Adipocyte (in vitro differentiated cells): Measurements from ENCODE around the gene SIGLEC7.

Experiments used
- DNase-seq: peaks from one replicate; pipeline ENCODE4 v3.0.0-alpha.2; 2015; ENCODE audit warnings: low read depth
- H3K27me3 ChIP-seq: replicated peaks from 2 replicates; pipeline ENCODE4 v1.7.0; 2013; ENCODE audit warnings: mild to moderate bottlenecking, low read length, moderate library complexity; ENCODE audit not compliant: control insufficient read depth, insufficient read depth
- H3K36me3 ChIP-seq: 2 replicates; pipeline ENCODE4 v1.7.0; 2013; ENCODE audit warnings: low read length, mild to moderate bottlenecking, moderate library complexity; ENCODE audit not compliant: control insufficient read depth, insufficient read depth, severe bottlenecking
- H3K4me1 ChIP-seq: 2 replicates; pipeline ENCODE4 v1.7.0; 2013; ENCODE audit warnings: mild to moderate bottlenecking, low read length, moderate library complexity; ENCODE audit not compliant: control insufficient read depth, insufficient read depth
- H3K4me3 ChIP-seq: 2 replicates; pipeline ENCODE4 v1.7.0; 2013; ENCODE audit warnings: mild to moderate bottlenecking, low read length, moderate library complexity
- H3K9ac ChIP-seq: 2 replicates; pipeline ENCODE4 v1.7.0; 2013; ENCODE audit warnings: mild to moderate bottlenecking, low read length, moderate library complexity
- H3K9me3 ChIP-seq: 2 replicates; pipeline ENCODE4 v1.7.0; 2013; ENCODE audit warnings: mild to moderate bottlenecking, low read length, moderate library complexity; ENCODE audit not compliant: control insufficient read depth

SIGLEC7 gene

DNA sequence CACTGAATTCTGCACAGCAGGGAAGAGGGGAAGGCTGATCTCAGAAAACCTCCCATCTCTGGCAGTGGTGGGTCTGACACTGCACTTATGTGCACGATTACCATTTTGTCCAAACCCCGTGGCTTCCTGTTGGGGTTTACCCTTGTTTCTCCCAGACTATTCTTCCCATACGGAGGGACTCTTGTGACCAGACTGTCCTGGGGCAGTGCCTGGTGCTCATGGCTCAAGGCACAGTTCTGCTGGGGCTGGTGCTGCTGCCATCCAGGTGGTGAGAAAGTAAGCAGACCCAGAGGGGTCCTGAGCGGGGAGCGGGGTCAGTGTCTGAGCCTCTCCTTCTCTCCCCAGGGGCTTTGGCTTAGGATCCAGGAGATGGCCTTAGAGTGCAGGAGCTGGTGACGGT is 22.5 kb upstream of the SIGLEC7 start:
- Histone ChIP-seq H3K9me3 (no peaks in the 10 kb centered on the region), H3K27me3 (peaks cover 16% of the 10 kb centered on the region), H3K4me3 (no peak overlapping the region), H3K9ac (no peak overlapping the region), H3K4me1 (no peaks in the 10 kb centered on the region), H3K36me3 (no peaks in the 10 kb centered on the region)
- DNase-seq: no peak

GRCh38 chr19:51120160-51120559 is 21.9 kb upstream of the SIGLEC7 start:
- Histone ChIP-seq H3K27me3 (peaks cover 12% of the 10 kb centered on the region), H3K4me1 (no peaks in the 10 kb centered on the region), H3K9me3 (no peaks in the 10 kb centered on the region), H3K9ac (no peak overlapping the region), H3K36me3 (no peaks in the 10 kb centered on the region), H3K4me3 (no peak overlapping the region)
- DNase-seq: no peak

DNA sequence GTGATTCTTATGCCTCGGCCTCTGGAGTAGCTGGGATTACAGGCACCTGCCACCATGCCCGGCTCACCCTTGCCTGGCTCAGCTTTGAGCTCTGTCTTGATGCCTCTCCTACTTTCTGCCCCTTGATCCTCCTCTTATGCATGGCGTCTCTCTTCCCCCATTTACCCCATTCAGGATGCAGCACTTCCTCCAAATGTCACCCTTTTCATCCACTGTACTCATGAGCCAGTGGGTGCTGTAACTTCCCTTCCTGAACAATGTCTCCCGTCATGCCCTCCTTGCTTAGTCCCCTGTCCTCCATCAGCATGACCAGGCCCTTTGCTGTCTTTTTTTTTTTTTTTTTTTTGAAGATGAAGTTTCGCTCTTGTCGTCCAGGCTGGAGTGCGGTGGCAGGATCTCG is 20.8 kb upstream of the SIGLEC7 start:
- Histone ChIP-seq H3K27me3 (peaks cover 5% of the 10 kb centered on the region), H3K4me1 (no peaks in the 10 kb centered on the region), H3K4me3 (no peak overlapping the region), H3K9ac (no peak overlapping the region), H3K36me3 (no peaks in the 10 kb centered on the region), H3K9me3 (no peaks in the 10 kb centered on the region)
- DNase-seq: no peak

- H3K9me3 ChIP-seq: no peaks in the 10 kb centered on the region
- no peak overlapping the region for H3K4me3 ChIP-seq
- H3K4me1 ChIP-seq: no peaks in the 10 kb centered on the region
- H3K27me3 ChIP-seq: no peaks in the 10 kb centered on the region
- H3K36me3 ChIP-seq: no peaks in the 10 kb centered on the region
- no peak for DNase-seq
- peak overlapping the region; percentile 25 for H3K9ac ChIP-seq
Measured at GRCh38 chr19:51122112-51122981, 19.8 kb upstream of the SIGLEC7 start.

DNA sequence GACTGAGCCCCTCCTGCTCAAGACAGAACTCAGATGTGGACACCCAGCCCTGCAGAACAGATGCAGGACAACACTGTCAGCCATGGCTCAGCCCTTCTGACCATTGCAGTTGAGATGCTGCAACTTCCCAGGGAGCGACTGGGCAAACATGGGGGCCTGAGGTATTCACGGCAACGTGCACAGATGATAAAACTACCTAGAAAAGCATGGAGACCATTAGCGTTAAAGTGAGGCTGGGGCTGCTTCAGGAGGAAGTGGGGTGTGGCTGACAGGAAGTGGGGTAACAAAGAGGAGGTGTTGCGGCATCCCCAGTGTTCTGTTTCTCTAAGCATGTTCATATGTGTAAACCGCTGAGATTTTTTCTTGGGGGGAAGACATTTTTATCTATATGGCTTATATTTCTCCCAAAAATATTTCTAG is 18.7 kb upstream of the SIGLEC7 start:
- Histone ChIP-seq H3K36me3 (no peaks in the 10 kb centered on the region), H3K9ac (no peak overlapping the region), H3K27me3 (no peaks in the 10 kb centered on the region), H3K4me1 (no peaks in the 10 kb centered on the region), H3K9me3 (no peaks in the 10 kb centered on the region), H3K4me3 (no peak overlapping the region)
- no peak for DNase-seq

- Histone ChIP-seq H3K4me1 (peaks cover 3% of the 10 kb centered on the region), H3K9me3 (no peaks in the 10 kb centered on the region), H3K4me3 (no peak overlapping the region), H3K36me3 (no peaks in the 10 kb centered on the region), H3K9ac (no peak overlapping the region), H3K27me3 (no peaks in the 10 kb centered on the region)
- DNase-seq: no peak
Measured at GRCh38 chr19:51123802-51124201, 18.3 kb upstream of the SIGLEC7 start.

DNA sequence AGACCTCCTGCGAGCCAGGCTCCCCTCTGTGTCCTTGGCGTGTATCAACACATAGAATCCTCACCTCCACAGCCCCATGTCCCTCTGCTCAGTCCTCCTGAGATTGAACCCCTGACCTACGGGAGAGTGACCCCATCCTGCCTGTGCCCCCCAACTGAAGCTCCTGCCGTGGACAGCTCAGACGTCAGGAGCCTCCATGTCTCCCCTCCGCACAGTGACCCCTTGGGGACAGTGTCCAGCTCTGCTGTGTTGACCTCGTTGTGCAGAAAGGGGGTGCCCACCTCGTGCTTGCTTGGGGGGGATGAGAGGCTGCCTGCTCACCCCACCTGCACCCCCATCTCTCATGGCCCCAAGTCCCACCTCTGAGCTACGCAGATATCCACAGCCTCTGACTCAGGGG is 17.9 kb upstream of the SIGLEC7 start:
- no peak for DNase-seq
- H3K9me3 ChIP-seq: no peaks in the 10 kb centered on the region
- no peaks in the 10 kb centered on the region for H3K27me3 ChIP-seq
- H3K4me1 ChIP-seq: peaks cover 5% of the 10 kb centered on the region
- no peak overlapping the region for H3K4me3 ChIP-seq
- no peak overlapping the region for H3K9ac ChIP-seq
- H3K36me3 ChIP-seq: no peaks in the 10 kb centered on the region

DNA sequence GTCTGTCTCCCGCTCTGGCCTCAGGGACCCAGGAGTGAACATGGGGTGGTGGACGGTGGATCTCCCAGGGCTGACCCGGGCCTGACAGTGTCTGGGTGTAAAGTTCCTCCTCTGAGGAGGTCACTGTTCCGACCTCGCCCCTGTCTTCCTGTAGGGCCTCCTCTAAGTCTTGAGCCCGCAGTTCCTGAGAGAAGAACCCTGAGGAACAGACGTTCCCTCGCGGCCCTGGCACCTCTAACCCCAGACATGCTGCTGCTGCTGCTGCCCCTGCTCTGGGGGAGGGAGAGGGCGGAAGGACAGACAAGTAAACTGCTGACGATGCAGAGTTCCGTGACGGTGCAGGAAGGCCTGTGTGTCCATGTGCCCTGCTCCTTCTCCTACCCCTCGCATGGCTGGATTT is 17.4 kb upstream of the SIGLEC7 start, which contains the start of gene SIGLEC9:
Gene SIGLEC9 (plus strand): TSS at position 178 of the 400 bp plus-strand sequence. CDS start 69 bp downstream, at position 247.
- no peaks in the 10 kb centered on the region for H3K36me3 ChIP-seq
- peaks cover 5% of the 10 kb centered on the region for H3K4me1 ChIP-seq
- no peaks in the 10 kb centered on the region for H3K27me3 ChIP-seq
- H3K9me3 ChIP-seq: no peaks in the 10 kb centered on the region
- no peak within 1 kb of the TSS for H3K4me3 ChIP-seq
- H3K9ac ChIP-seq: no peak within 1 kb of the TSS
- no peak for DNase-seq

- Histone ChIP-seq H3K9ac (no peak overlapping the region), H3K4me3 (no peak overlapping the region), H3K36me3 (no peaks in the 10 kb centered on the region), H3K9me3 (no peaks in the 10 kb centered on the region), H3K4me1 (peaks cover 5% of the 10 kb centered on the region), H3K27me3 (no peaks in the 10 kb centered on the region)
- DNase-seq: no peak
Measured at GRCh38 chr19:51125421-51126075, 16.6 kb upstream of the SIGLEC7 start.

- Histone ChIP-seq H3K4me1 (peaks cover 8% of the 10 kb centered on the region), H3K9ac (no peak overlapping the region), H3K36me3 (no peaks in the 10 kb centered on the region), H3K27me3 (no peaks in the 10 kb centered on the region), H3K4me3 (no peak overlapping the region), H3K9me3 (no peaks in the 10 kb centered on the region)
- DNase-seq: no peak
Measured at GRCh38 chr19:51127032-51127431, 15.1 kb upstream of the SIGLEC7 start.

DNA sequence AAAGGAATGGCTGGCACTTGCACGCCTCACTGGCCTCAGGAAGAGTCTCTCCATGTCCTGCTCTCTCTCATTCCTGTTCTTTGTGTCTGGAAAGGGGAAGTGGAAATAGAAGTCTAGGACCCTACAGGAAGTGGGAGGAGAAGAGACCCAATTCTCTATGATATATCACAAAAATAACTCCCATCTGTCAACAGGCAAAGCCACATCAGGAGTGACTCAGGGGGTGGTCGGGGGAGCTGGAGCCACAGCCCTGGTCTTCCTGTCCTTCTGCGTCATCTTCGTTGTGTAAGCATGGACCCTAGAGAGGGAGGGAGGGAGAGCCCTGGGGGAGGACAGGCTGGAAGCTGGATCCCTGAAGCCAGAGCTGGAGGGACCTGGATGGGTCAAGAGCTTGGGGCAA is 14.3 kb upstream of the SIGLEC7 start:
- no peak for DNase-seq
- H3K9ac ChIP-seq: no peak overlapping the region
- no peaks in the 10 kb centered on the region for H3K36me3 ChIP-seq
- H3K9me3 ChIP-seq: no peaks in the 10 kb centered on the region
- H3K27me3 ChIP-seq: no peaks in the 10 kb centered on the region
- H3K4me1 ChIP-seq: peaks cover 11% of the 10 kb centered on the region
- no peak overlapping the region for H3K4me3 ChIP-seq
